Naive thymus-derived CD4-positive, alpha-beta T cell (primary cell): ENCODE results near the gene PTBP2. TPM values are rescaled to one million over a fixed set of nuclear protein-coding genes. Genes with fewer than 3 reads are reported as not detected.

ENCODE experiments used
- ATAC-seq: fragments of 150-1000 bp; cut with Tn5 transposase; 2 replicates; pipeline ENCODE4 v1.10.0; 2021; ENCODE audit warnings: mild to moderate bottlenecking, moderate library complexity
- CTCF ChIA-PET: fragments of 350-600 bp; sonication (Branson Sonifier 250); formaldehyde crosslinking; loops from one replicate; lab custom pipeline; 2021; ENCODE audit warnings: antibody characterized with exemption; lab: Charles Lee
- POLR2A ChIA-PET: fragments of 350-600 bp; sonication (Branson Sonifier 250); formaldehyde crosslinking; loops from one replicate; lab custom pipeline; 2021; ENCODE audit warnings: antibody characterized with exemption, inconsistent platforms; lab: Charles Lee
- DNase-seq, 9 donors: peaks; one replicate each; pipeline versions ENCODE4 v3.0.0 to v3.0.0-alpha.2; 2020 to 2022; ENCODE audit warnings: mixed read lengths in 1 of 9
- H3K27ac ChIP-seq: one replicate; pipeline ENCODE4 v1.7.0; 2013; ENCODE audit warnings: mild to moderate bottlenecking, low read depth, low read length, moderate library complexity
- H3K27me3 ChIP-seq, 2 donors: one replicate each; pipeline ENCODE4 v1.7.0; 2013; ENCODE audit warnings: low read length in 2 of 2, mild to moderate bottlenecking in 2 of 2, moderate library complexity in 2 of 2; ENCODE audit not compliant: control insufficient read depth in 2 of 2, insufficient read depth in 2 of 2
- H3K36me3 ChIP-seq, 3 experiments: 1 replicate in 2 of 3; 2 replicates in 1 of 3; pipeline ENCODE4 v1.7.0; 2013; ENCODE audit warnings: low read length in 3 of 3, mild to moderate bottlenecking in 3 of 3, moderate library complexity in 1 of 3; ENCODE audit not compliant: insufficient read depth in 3 of 3, control insufficient read depth in 2 of 3
- H3K4me1 ChIP-seq, 2 donors: one replicate each; pipeline ENCODE4 v1.7.0; 2013; ENCODE audit warnings: low read length in 2 of 2, mild to moderate bottlenecking in 2 of 2, moderate library complexity in 1 of 2; ENCODE audit not compliant: control insufficient read depth in 2 of 2, insufficient read depth in 2 of 2
- H3K4me3 ChIP-seq: 2 replicates; pipeline ENCODE4 v1.7.0; 2013; ENCODE audit warnings: mild to moderate bottlenecking, low read length
- H3K9me3 ChIP-seq, 3 experiments: 1 replicate in 2 of 3; 2 replicates in 1 of 3; pipeline ENCODE4 v1.7.0; 2013; ENCODE audit warnings: low read length in 3 of 3; ENCODE audit not compliant: control insufficient read depth in 2 of 3
- H3K27ac Mint-ChIP-seq, 9 donors: one replicate each; pipeline ENCODE4 v1.8.0; 2020 to 2022; ENCODE audit warnings: mixed read lengths in 9 of 9, mild to moderate bottlenecking in 8 of 9, moderate library complexity in 5 of 9, inconsistent platforms in 2 of 9
- H3K27me3 Mint-ChIP-seq, 5 donors: one replicate each; pipeline ENCODE4 v1.8.0; 2021 to 2022; ENCODE audit warnings: mixed read lengths in 5 of 5, mild to moderate bottlenecking in 1 of 5
- H3K36me3 Mint-ChIP-seq, 5 donors: one replicate each; pipeline ENCODE4 v1.8.0; 2020 to 2022; ENCODE audit warnings: mixed read lengths in 5 of 5, mild to moderate bottlenecking in 3 of 5, inconsistent platforms in 1 of 5
- H3K4me1 Mint-ChIP-seq, 7 donors: one replicate each; pipeline ENCODE4 v1.8.0; 2020 to 2022; ENCODE audit warnings: mixed read lengths in 7 of 7, mild to moderate bottlenecking in 3 of 7, inconsistent platforms in 1 of 7
- H3K4me3 Mint-ChIP-seq, 10 donors: one replicate each; pipeline ENCODE4 v1.8.0; 2020 to 2022; ENCODE audit warnings: mild to moderate bottlenecking in 10 of 10, mixed read lengths in 10 of 10, moderate library complexity in 6 of 10, inconsistent platforms in 2 of 10
- H3K9me3 Mint-ChIP-seq, 11 donors: one replicate each; pipeline ENCODE4 v1.8.0; 2020 to 2022; ENCODE audit warnings: mixed read lengths in 11 of 11, mild to moderate bottlenecking in 4 of 11, inconsistent platforms in 1 of 11, moderate library complexity in 1 of 11
- intact Hi-C, 2 donors: fragments of 100-400 bp; cut with micrococcal nuclease; formaldehyde crosslinking; loops; one replicate each; pipeline ENCODE4 v1.15.1; 2023
- polyA plus RNA-seq, 2 donors: library from polyadenylated mRNA; unstranded; fragments of 300-500 nt; fragmentation: Illumina TruSeq; gene quantifications; one replicate each; pipeline ENCODE4 v1.2.3, GENCODE V29; 2021
- total RNA-seq, 6 experiments: library from RNA in 5 of 6; stranded (reverse) in 5 of 6; gene quantifications; 1 replicate in 5 of 6; 2 replicates in 1 of 6; pipeline ENCODE4 v1.2.3 and lab custom pipeline; 2021 to 2026

PTBP2 gene
- total and polyA plus RNA-seq, 7 experiments from 2014 or later, result 2.8 to 32.6 (median 23.4) TPM

GRCh38 chr1:96695954-96696353 lies 25.6 kb upstream of the PTBP2 start:
- intact Hi-C loops, result no loop called here
- ATAC-seq (no peak), DNase-seq (no peak)
- H3K9me3 ChIP-seq, result no peaks in the 10 kb centered on the region
- H3K4me3 ChIP-seq, result no peak overlapping the region
- Mint-ChIP-seq H3K27ac (no peak overlapping the region), H3K36me3 (peaks cover 0 to 7% (median 4%) of the 10 kb centered on the region in 5 donors), H3K4me1 (no peaks in the 10 kb centered on the region), H3K27me3 (peaks cover 0 to 12% (median 9%) of the 10 kb centered on the region in 5 donors), H3K9me3 (peaks cover 2 to 12% (median 8%) of the 10 kb centered on the region in 11 donors), H3K4me3 (no peak overlapping the region)
- POLR2A ChIA-PET, result no interaction called here
- no peaks in the 10 kb centered on the region for H3K27me3 ChIP-seq
- CTCF ChIA-PET, result no interaction called here
- no peaks in the 10 kb centered on the region for H3K4me1 ChIP-seq
- H3K36me3 ChIP-seq, result no peaks in the 10 kb centered on the region
- no peak overlapping the region for H3K27ac ChIP-seq

GRCh38 chr1:96698342-96698983 lies 23.1 kb upstream of the PTBP2 start:
- DNase-seq (no peak), ATAC-seq (no peak)
- H3K27me3 Mint-ChIP-seq, result peaks cover 8 to 24% (median 12%) of the 10 kb centered on the region in 5 donors
- H3K4me1 Mint-ChIP-seq, result no peaks in the 10 kb centered on the region
- CTCF ChIA-PET, result no interaction called here
- no peak overlapping the region for H3K27ac Mint-ChIP-seq
- no peaks in the 10 kb centered on the region for H3K36me3 ChIP-seq
- no peaks in the 10 kb centered on the region for H3K27me3 ChIP-seq
- H3K4me3 Mint-ChIP-seq, result no peak overlapping the region
- intact Hi-C loops, result no loop called here
- H3K9me3 Mint-ChIP-seq, result peaks cover 2 to 12% (median 8%) of the 10 kb centered on the region in 11 donors
- peaks cover 0 to 7% (median 4%) of the 10 kb centered on the region in 5 donors for H3K36me3 Mint-ChIP-seq
- H3K27ac ChIP-seq, result no peak overlapping the region
- no peaks in the 10 kb centered on the region for H3K9me3 ChIP-seq
- POLR2A ChIA-PET, result no interaction called here
- no peaks in the 10 kb centered on the region for H3K4me1 ChIP-seq
- H3K4me3 ChIP-seq, result no peak overlapping the region

GRCh38 chr1:96703186-96703585 lies 18.4 kb upstream of the PTBP2 start:
- CTCF ChIA-PET, result no interaction called here
- Histone ChIP-seq H3K27me3 (no peaks in the 10 kb centered on the region), H3K27ac (no peak overlapping the region), H3K4me1 (no peaks in the 10 kb centered on the region), H3K9me3 (no peaks in the 10 kb centered on the region), H3K36me3 (no peaks in the 10 kb centered on the region), H3K4me3 (no peak overlapping the region)
- no peak for ATAC-seq
- H3K27me3 Mint-ChIP-seq, result peaks cover 8 to 24% (median 12%) of the 10 kb centered on the region in 5 donors
- H3K9me3 Mint-ChIP-seq, result peaks cover 2 to 12% (median 8%) of the 10 kb centered on the region in 11 donors
- intact Hi-C loops, result no loop called here
- H3K36me3 Mint-ChIP-seq, result peaks cover 0 to 7% (median 4%) of the 10 kb centered on the region in 5 donors
- POLR2A ChIA-PET, result no interaction called here
- no peaks in the 10 kb centered on the region for H3K4me1 Mint-ChIP-seq
- no peak overlapping the region for H3K4me3 Mint-ChIP-seq
- H3K27ac Mint-ChIP-seq, result no peak overlapping the region
- DNase-seq, result no peak

GRCh38 chr1:96707023-96707422 lies 14.6 kb upstream of the PTBP2 start:
- intact Hi-C loops, result no loop called here
- ChIA-PET POLR2A (no interaction called here), CTCF (no interaction called here)

GRCh38 chr1:96708482-96708881 lies 13.1 kb upstream of the PTBP2 start:
- POLR2A ChIA-PET, result no interaction called here
- intact Hi-C loops, result no loop called here
- no peak for DNase-seq

More at GRCh38 chr1:96707023-96707422, 14.6 kb upstream of the PTBP2 start:
- Mint-ChIP-seq H3K27ac (no peak overlapping the region), H3K4me3 (no peak overlapping the region), H3K9me3 (no peaks in the 10 kb centered on the region), H3K36me3 (no peaks in the 10 kb centered on the region), H3K4me1 (peaks cover 0 to 2% (median 0%) of the 10 kb centered on the region in 7 donors), H3K27me3 (peaks cover 0 to 12% (median 4%) of the 10 kb centered on the region in 5 donors)
- H3K9me3 ChIP-seq, result no peaks in the 10 kb centered on the region
- H3K36me3 ChIP-seq, result no peaks in the 10 kb centered on the region
- no peak overlapping the region for H3K27ac ChIP-seq
- H3K4me1 ChIP-seq, result no peaks in the 10 kb centered on the region
- no peak overlapping the region for H3K4me3 ChIP-seq
- no peaks in the 10 kb centered on the region for H3K27me3 ChIP-seq
- no peak for ATAC-seq
- no peak for DNase-seq

GRCh38 chr1:96710708-96711477 lies 10.7 kb upstream of the PTBP2 start:
- H3K27me3 Mint-ChIP-seq, result peaks cover 0 to 26% (median 5%) of the 10 kb centered on the region in 5 donors
- H3K4me3 ChIP-seq, result no peak overlapping the region
- ATAC-seq (no peak), DNase-seq (no peak)
- H3K4me1 Mint-ChIP-seq, result peaks cover 0 to 2% (median 0%) of the 10 kb centered on the region in 7 donors
- H3K4me3 Mint-ChIP-seq, result no peak overlapping the region
- H3K36me3 ChIP-seq, result no peaks in the 10 kb centered on the region
- POLR2A ChIA-PET, result no interaction called here
- H3K36me3 Mint-ChIP-seq, result no peaks in the 10 kb centered on the region
- H3K27ac Mint-ChIP-seq, result no peak overlapping the region
- H3K9me3 ChIP-seq, result no peaks in the 10 kb centered on the region
- intact Hi-C loops, result no loop called here
- H3K27me3 ChIP-seq, result no peaks in the 10 kb centered on the region
- no peaks in the 10 kb centered on the region for H3K4me1 ChIP-seq
- no peak overlapping the region for H3K27ac ChIP-seq
- peaks cover 0 to 4% (median 0%) of the 10 kb centered on the region in 11 donors for H3K9me3 Mint-ChIP-seq
- CTCF ChIA-PET, result no interaction called here

More at GRCh38 chr1:96708482-96708881, 13.1 kb upstream of the PTBP2 start:
- Mint-ChIP-seq H3K36me3 (no peaks in the 10 kb centered on the region), H3K27me3 (peaks cover 0 to 10% (median 0%) of the 10 kb centered on the region in 5 donors), H3K4me3 (no peak overlapping the region), H3K27ac (no peak overlapping the region), H3K4me1 (peaks cover 0 to 2% (median 0%) of the 10 kb centered on the region in 7 donors), H3K9me3 (peaks cover 0 to 2% (median 0%) of the 10 kb centered on the region in 11 donors)
- no peak overlapping the region for H3K4me3 ChIP-seq
- H3K27ac ChIP-seq, result no peak overlapping the region
- H3K36me3 ChIP-seq, result no peaks in the 10 kb centered on the region
- no peak for ATAC-seq
- H3K9me3 ChIP-seq, result no peaks in the 10 kb centered on the region
- no peaks in the 10 kb centered on the region for H3K27me3 ChIP-seq
- CTCF ChIA-PET, result no interaction called here
- no peaks in the 10 kb centered on the region for H3K4me1 ChIP-seq
